K562 (cell line): ENCODE measurements around the gene CDKN2B-AS1. TPM values are rescaled to one million over a fixed set of nuclear protein-coding genes. Genes with fewer than 3 reads are reported as not detected.

Experiments used
- ATAC-seq: fragments of 200-7000 bp; cut with Tn5 transposase; 3 replicates; pipeline ENCODE4 v1.9.1; 2020; ENCODE audit warnings: moderate library complexity
- BruUV-seq: library from RNA; stranded (reverse); fragments of 400-500 nt; replicated peaks from 2 replicates; lab custom pipeline; 2021; lab: Mats Ljungman, UMichigan
- CTCF ChIA-PET: fragments of 300-600 bp; formaldehyde crosslinking; extraction: SDS; loops from one replicate; lab custom pipeline; 2021; ENCODE audit warnings: low intra/inter-chr PET ratio; lab: Yijun Ruan, JAX
- POLR2A ChIA-PET: fragments of 300-600, 350-650 bp; sonication (Branson Sonifier 250); formaldehyde crosslinking; extraction: SDS; loops from one replicate; lab custom pipeline; 2021; ENCODE audit warnings: antibody characterized with exemption, inconsistent platforms; lab: Yijun Ruan, JAX
- DNase-seq, 4 experiments: peaks; one replicate each; pipeline versions ENCODE4 v3.0.0 to v3.0.0-alpha.2; 2011 to 2018; ENCODE audit warnings: low spot score in 3 of 4, mixed read lengths in 3 of 4; ENCODE audit errors: extremely low read depth in 1 of 4
- FAIRE-seq: peaks from 2 replicates; lab custom pipeline; 2011; peaks lifted over from hg19 to GRCh38; lab: Jason Lieb, UNC
- H2AFZ ChIP-seq: 2 replicates; pipeline ENCODE4 v1.6.0; 2011; ENCODE audit warnings: low read depth, low read length, control low read depth, inconsistent platforms
- H3K27ac ChIP-seq: fragments of 200-600 bp; 3 replicates; pipeline ENCODE4 v1.8.0; 2011; ENCODE audit warnings: low read depth, mild to moderate bottlenecking, control low read depth, inconsistent platforms, low read length, moderate library complexity, mixed read lengths; ENCODE audit errors: extremely low read depth
- H3K27me3 ChIP-seq, 2 experiments: fragments of 300-600 bp in 1 of 2; 2 replicates in 1 of 2; 3 replicates in 1 of 2; pipeline versions ENCODE4 v1.6.0 to v1.8.0; 2011; ENCODE audit warnings: inconsistent platforms in 2 of 2, low read length in 2 of 2, mild to moderate bottlenecking in 1 of 2, mixed read lengths in 1 of 2, moderate library complexity in 1 of 2; ENCODE audit not compliant: control insufficient read depth in 2 of 2, insufficient read depth in 2 of 2
- H3K36me3 ChIP-seq: fragments of 300-600 bp; 3 replicates; pipeline ENCODE4 v1.8.0; 2011; ENCODE audit warnings: mild to moderate bottlenecking, low read length, inconsistent platforms; ENCODE audit not compliant: control insufficient read depth, insufficient read depth
- H3K4me1 ChIP-seq, 2 experiments: fragments of 200-600 bp in 1 of 2; replicated peaks in 1 of 2; 2 replicates in 1 of 2; 3 replicates in 1 of 2; pipeline versions ENCODE4 v1.5.1 to v1.8.0; 2011; ENCODE audit warnings: inconsistent platforms in 2 of 2, low read length in 2 of 2, mild to moderate bottlenecking in 1 of 2, mixed read lengths in 1 of 2, moderate library complexity in 1 of 2; ENCODE audit not compliant: control insufficient read depth in 2 of 2, insufficient read depth in 2 of 2
- H3K4me2 ChIP-seq: 2 replicates; pipeline ENCODE4 v1.6.1; 2011; ENCODE audit warnings: low read length, control low read depth, inconsistent platforms, mixed read lengths; ENCODE audit not compliant: insufficient read depth
- H3K4me3 ChIP-seq: fragments of 200-600 bp; sonication (generic), shearing (Covaris generic); 2 replicates; pipeline ENCODE4 v1.5.1; 2016; ENCODE audit warnings: control low read depth, inconsistent platforms
- H3K79me2 ChIP-seq: fragments of 200-600 bp; 3 replicates; pipeline ENCODE4 v1.8.0; 2011; ENCODE audit warnings: low read length, inconsistent platforms; ENCODE audit not compliant: control insufficient read depth, insufficient read depth
- H3K9ac ChIP-seq, 2 experiments: 2 replicates each; pipeline versions ENCODE4 v1.6.0 to v1.6.1; 2011; ENCODE audit warnings: low read depth in 2 of 2, low read length in 2 of 2, control low read depth in 1 of 2, inconsistent platforms in 1 of 2, mild to moderate bottlenecking in 1 of 2, mixed read lengths in 1 of 2; ENCODE audit not compliant: insufficient read depth in 1 of 2
- H3K9me1 ChIP-seq: one replicate; pipeline ENCODE4 v1.6.0; 2011; ENCODE audit warnings: inconsistent platforms, mild to moderate bottlenecking, low read length, moderate library complexity; ENCODE audit not compliant: control insufficient read depth, insufficient read depth
- H3K9me3 ChIP-seq: replicated peaks from 2 replicates; pipeline ENCODE4 v1.5.1; 2011; ENCODE audit warnings: low read depth, low read length, inconsistent platforms; ENCODE audit not compliant: control insufficient read depth, insufficient read depth
- H4K20me1 ChIP-seq: replicated peaks from 2 replicates; pipeline ENCODE4 v1.6.1; 2011; ENCODE audit warnings: low read length, inconsistent platforms, mixed read lengths; ENCODE audit not compliant: control insufficient read depth, insufficient read depth
- GABPB1 ChIP-seq: sonication (generic); formaldehyde crosslinking; IDR thresholded peaks from 2 replicates; pipeline ENCODE4 v1.8.0; 2022; ENCODE audit warnings: mild to moderate bottlenecking, missing genetic modification reagents
- XRCC5 ChIP-seq: fragments of 200-400 bp; formaldehyde crosslinking; IDR thresholded peaks from 2 replicates; pipeline ENCODE4 v1.6.1; 2017; ENCODE audit warnings: low read depth, mild to moderate bottlenecking, low read length
- WGBS: fragments of 100-300 bp; shearing (Covaris generic); methylation state at CpG from one replicate; pipeline ENCODE4 v1.1.6; 2016; ENCODE audit warnings: low coverage, mixed read lengths; ENCODE audit not compliant: insufficient coverage; ENCODE audit errors: missing lambda C conversion rate; 5-methylcytosine and 5-hydroxymethylcytosine counted together
- in situ Hi-C: fragments of 300-500 bp; cut with MboI; formaldehyde crosslinking; loops from 4 replicates; pipeline ENCODE4 v1.15.0; 2018; ENCODE audit warnings: inconsistent platforms, mixed read lengths
- intact Hi-C: fragments of 100-400 bp; cut with micrococcal nuclease; formaldehyde crosslinking; loops from 2 replicates; pipeline ENCODE4 v1.14.2; 2022
- polyA plus RNA-seq, 8 experiments: library from polyadenylated mRNA; depleted of rRNA in 4 of 8; stranded (reverse) in 5 of 8; unstranded in 3 of 8; fragments of >200 nt; fragmentation: Nextera tagmentation in 2 of 8; fragmentation: Illumina TruSeq in 1 of 8; extraction: Ambion mirVana in 2 of 8; extraction: Trizol in 1 of 8; gene quantifications; 2 replicates each; pipeline versions ENCODE4 v1.2.1 to v1.2.3, GENCODE V29; 2011 to 2014; ENCODE audit warnings: inconsistent platforms in 1 of 8, missing spikeins in 1 of 8
- total RNA-seq, 7 experiments: library from RNA; depleted of rRNA in 6 of 7; stranded (reverse); fragments of >200 nt in 6 of 7; fragmentation: Illumina TruSeq in 2 of 7; extraction: Trizol in 2 of 7; gene quantifications; 2 replicates each; pipeline versions ENCODE4 v1.2.1 to v1.2.3, GENCODE V29; 2011 to 2021; ENCODE audit warnings: low replicate concordance in 1 of 7
- TF ChIP-seq, protein P1 (sequence below): fragments of 450-650 bp; IDR thresholded peaks from 2 replicates; pipeline ENCODE4 v1.6.1; 2016; ENCODE audit warnings: low read depth

Gene CDKN2B-AS1
- total and polyA plus RNA-seq, 9 of the 15 experiments (the other 6 are each of a cell fraction or from before 2014, with no cell fraction given), result not detected

DNA sequence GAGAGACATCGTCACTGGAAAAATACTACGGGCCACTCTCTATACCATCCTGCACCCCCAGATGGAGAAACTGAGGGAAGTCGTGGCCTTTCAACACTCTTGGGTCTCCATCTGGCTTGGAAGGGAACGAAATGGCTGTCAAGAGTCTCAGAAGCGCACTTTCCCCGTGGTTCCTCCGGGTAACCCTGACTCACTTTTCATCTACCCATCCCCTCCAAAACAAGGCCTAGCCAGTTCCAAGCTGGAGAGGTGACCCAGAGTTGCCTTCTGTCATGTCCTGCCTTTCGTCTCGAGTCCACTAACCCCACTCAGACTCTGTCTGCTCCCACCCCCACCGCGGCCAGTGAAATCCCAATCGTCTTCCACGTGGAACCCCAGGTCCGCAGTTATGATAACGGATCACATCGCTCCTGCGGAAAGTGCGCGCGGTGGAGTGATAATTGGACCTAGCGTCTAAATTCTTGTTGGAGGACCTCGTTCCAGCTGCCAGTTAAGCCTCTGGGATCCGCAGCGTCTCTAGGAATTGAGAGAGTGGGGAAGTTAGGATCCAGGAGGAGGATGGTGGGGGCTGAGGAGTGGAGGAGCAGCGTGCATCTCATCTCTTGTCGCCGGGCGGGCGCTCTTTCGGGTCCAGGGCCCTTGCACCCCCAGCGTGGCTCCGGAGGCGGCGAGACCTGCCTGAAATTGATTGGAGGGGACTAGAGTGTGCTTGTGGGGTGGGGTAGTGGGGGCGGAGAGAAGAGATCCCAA is 5.0 kb upstream of the CDKN2B-AS1 start:
- FAIRE-seq, result no peak

More for the DNA sequence above, 5.0 kb upstream of the CDKN2B-AS1 start:
- TF ChIP-seq, protein P1, sequence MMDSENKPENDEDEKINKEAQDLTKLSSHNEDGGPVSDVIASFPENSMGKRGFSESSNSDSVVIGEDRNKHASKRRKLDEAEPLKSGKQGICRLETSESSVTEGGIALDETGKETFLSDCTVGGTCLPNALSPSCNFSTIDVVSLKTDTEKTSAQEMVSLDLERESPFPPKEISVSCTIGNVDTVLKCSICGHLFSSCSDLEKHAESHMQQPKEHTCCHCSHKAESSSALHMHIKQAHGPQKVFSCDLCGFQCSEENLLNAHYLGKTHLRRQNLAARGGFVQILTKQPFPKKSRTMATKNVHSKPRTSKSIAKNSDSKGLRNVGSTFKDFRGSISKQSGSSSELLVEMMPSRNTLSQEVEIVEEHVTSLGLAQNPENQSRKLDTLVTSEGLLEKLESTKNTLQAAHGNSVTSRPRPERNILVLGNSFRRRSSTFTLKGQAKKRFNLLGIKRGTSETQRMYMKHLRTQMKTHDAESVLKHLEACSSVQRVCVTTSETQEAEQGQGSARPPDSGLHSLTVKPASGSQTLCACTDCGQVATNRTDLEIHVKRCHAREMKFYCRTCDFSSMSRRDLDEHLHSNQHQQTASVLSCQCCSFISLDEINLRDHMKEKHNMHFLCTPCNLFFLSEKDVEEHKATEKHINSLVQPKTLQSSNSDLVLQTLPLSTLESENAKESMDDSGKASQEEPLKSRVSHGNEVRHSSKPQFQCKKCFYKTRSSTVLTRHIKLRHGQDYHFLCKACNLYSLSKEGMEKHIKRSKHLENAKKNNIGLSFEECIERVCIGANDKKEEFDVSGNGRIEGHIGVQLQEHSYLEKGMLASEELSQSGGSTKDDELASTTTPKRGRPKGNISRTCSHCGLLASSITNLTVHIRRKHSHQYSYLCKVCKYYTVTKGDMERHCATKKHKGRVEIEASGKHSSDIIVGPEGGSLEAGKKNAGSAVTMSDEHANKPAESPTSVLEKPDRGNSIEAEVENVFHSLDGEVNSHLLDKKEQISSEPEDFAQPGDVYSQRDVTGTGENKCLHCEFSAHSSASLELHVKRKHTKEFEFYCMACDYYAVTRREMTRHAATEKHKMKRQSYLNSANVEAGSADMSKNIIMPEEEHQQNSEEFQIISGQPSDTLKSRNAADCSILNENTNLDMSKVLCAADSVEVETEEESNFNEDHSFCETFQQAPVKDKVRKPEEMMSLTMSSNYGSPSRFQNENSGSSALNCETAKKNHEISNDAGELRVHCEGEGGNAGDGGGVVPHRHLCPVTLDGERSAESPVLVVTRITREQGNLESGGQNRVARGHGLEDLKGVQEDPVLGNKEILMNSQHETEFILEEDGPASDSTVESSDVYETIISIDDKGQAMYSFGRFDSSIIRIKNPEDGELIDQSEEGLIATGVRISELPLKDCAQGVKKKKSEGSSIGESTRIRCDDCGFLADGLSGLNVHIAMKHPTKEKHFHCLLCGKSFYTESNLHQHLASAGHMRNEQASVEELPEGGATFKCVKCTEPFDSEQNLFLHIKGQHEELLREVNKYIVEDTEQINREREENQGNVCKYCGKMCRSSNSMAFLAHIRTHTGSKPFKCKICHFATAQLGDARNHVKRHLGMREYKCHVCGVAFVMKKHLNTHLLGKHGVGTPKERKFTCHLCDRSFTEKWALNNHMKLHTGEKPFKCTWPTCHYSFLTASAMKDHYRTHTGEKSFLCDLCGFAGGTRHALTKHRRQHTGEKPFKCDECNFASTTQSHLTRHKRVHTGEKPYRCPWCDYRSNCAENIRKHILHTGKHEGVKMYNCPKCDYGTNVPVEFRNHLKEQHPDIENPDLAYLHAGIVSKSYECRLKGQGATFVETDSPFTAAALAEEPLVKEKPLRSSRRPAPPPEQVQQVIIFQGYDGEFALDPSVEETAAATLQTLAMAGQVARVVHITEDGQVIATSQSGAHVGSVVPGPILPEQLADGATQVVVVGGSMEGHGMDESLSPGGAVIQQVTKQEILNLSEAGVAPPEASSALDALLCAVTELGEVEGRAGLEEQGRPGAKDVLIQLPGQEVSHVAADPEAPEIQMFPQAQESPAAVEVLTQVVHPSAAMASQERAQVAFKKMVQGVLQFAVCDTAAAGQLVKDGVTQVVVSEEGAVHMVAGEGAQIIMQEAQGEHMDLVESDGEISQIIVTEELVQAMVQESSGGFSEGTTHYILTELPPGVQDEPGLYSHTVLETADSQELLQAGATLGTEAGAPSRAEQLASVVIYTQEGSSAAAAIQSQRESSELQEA, result no peak
- no peak for TF ChIP-seq XRCC5
- TF ChIP-seq GABPB1 (CRISPR knock-in tag), result no peak
- TF ChIP-seq, all 486 proteins: peak for 0
- no CpG with 5 or more reads among the region's 35 CpGs for WGBS
- no peaks in the 10 kb centered on the region for H3K9me1 ChIP-seq
- H3K9ac ChIP-seq, result no peak overlapping the region
- no peaks in the 10 kb centered on the region for H3K4me1 ChIP-seq
- POLR2A ChIA-PET, result no interaction called here
- no peak overlapping the region for H3K4me2 ChIP-seq
- no peak overlapping the region for H3K4me3 ChIP-seq
- in situ Hi-C loops (no loop called here), intact Hi-C loops (no loop called here)
- no peaks in the 10 kb centered on the region for H4K20me1 ChIP-seq
- H2AFZ ChIP-seq, result no peak overlapping the region
- no peaks in the 10 kb centered on the region for H3K27me3 ChIP-seq
- H3K79me2 ChIP-seq, result no peaks in the 10 kb centered on the region
- DNase-seq (no peak), ATAC-seq (no peak)
- CTCF ChIA-PET, result no interaction called here
- no peaks in the 10 kb centered on the region for H3K36me3 ChIP-seq
- no peak overlapping the region for H3K27ac ChIP-seq
- BruUV-seq, result no TSS peak
- no peaks in the 10 kb centered on the region for H3K9me3 ChIP-seq
